HG03175 (cell line): ENCODE data around the gene PSMD3.

ENCODE experiments used
- ATAC-seq: cut with Tn5 transposase; IDR thresholded peaks from one replicate; pipeline ENCODE4 v1.9.1; 2021; ENCODE audit warnings: mild to moderate bottlenecking, moderate library complexity; ENCODE audit not compliant: unreplicated experiment

The PSMD3 gene

DNA sequence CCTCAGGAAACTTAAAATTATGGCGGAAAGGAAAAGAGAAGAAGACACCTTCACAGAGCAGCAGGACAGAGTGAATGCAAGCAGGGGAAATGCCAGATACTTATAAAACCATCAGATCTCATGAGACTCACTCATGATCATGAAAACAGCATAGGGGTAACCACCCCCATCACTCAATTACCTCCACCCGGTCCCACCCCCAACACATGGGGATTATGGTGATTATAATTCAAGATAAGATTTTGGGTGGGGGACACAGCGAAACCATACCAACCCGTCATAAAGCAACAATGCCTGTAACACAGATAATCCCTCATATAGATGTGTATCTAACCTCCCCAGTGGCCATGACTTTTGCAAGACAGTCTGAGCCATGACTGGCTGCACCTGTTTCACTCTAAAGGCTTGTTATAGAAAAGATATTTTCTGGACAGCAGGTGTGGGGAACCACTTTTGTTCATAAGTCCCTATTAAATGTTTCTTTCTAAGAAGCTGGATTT lies 24.8 kb upstream of the PSMD3 start:
- ATAC-seq, result no peak

DNA sequence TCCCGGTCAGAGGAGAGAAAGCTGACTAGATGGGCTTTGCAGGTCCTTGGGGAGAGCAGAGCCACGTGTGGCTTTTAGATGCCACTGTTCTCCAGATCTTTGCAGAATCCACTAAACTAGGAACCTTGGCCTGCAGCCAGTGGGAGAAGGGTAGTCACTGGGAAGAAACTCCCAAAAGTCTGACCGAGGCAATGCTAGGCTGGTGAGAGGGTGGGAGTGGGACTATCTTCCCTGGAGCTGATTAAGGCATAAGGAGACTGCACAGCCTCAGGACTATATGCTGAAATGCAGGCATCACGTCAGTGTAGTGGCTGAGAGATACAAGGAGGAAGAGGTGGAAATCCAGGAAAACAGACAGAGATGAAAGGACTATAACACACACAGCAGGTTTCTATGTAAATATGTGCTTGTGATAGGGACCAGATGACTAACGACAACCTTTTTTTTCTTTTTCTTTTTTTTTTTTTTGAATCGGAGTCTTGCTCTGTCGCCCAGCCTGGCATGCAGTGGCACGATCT lies 20.0 kb upstream of the PSMD3 start:
- ATAC-seq, result no peak

GRCh38 chr17:39962642-39963220 lies 17.9 kb upstream of the PSMD3 start, which contains the start of gene GSDMA:
GSDMA (plus strand) TSS chr17:39963004; CDS start chr17:39965688, 2,684 bp downstream.
- ATAC-seq, result no peak

DNA sequence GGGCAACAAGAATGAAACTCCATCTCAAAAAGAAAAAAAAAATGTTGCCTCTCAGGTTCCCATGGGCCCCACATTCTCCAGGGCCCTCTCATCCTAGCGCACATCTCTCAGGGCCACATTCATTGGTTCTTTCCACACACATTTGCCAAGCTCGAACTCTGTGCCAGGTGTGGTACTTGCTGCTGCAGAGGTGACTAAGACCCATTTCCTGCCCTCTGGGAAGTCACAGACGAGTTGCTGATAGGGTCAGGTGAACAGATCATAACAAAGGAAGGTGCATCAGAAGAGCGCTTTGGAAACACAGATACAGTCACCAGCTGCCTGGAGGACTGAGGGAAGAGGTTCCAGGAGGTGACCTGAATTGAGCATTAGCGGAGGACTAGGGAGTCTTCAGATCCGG lies 16.8 kb upstream of the PSMD3 start:
- no peak for ATAC-seq

DNA sequence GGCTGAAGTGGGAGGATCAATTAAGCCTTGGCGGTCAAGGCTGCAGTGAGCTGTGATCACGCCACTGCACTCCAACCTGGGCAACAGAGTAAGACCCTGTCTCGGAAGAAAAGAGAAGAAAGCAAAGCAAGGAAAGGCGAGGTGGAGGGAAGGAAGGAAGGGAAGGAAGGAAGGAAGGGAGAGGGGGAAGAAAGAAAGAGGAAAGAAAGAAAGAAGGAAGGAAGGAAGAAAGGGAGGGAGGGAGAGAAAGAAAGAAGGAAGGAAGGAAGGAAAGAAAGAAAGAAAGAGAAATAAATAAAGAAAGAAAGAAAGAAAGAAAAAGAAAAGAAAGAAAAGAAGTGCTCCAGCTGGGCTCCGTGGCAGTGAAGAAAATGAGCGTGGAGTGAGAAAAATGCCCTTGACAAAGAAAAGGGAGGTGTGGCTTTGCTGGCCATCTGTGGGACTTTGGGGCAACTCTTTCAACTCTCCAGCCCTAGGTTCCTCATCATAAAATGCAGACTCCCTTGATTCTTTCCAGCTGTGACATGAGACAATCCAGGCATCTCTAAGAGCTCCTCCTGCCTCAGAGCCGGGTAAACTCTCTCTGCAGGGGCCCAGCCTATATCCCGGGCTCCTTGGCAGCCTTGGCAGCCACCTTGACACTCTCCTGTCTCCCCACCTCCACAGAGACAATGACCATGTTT lies 15.4 kb upstream of the PSMD3 start:
- no peak for ATAC-seq

- no peak for ATAC-seq
These were observed 13.8 kb upstream of the PSMD3 start for GRCh38 chr17:39966771-39967170.

GRCh38 chr17:39968761-39969160 lies 11.8 kb upstream of the PSMD3 start:
- ATAC-seq, result no peak

DNA sequence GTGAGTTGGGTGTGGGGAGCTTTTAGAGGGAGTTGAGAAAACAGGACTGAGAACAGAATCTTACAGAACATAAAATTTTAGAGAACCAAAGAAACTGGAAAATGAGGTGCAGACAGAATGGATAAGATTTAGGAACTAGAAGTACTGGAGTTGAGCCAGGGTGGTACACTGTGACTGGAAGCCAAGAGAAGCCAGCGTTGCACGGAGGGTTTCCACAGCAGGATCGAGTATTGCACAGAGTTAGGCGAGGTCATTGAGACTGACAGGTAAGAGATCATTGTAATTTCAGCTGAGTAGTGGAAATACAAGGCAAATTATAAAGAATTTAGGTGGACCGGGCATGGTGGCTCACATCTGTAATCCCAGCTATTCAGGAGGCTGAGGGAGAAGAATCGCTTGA lies 11.2 kb upstream of the PSMD3 start:
- ATAC-seq, result no peak

DNA sequence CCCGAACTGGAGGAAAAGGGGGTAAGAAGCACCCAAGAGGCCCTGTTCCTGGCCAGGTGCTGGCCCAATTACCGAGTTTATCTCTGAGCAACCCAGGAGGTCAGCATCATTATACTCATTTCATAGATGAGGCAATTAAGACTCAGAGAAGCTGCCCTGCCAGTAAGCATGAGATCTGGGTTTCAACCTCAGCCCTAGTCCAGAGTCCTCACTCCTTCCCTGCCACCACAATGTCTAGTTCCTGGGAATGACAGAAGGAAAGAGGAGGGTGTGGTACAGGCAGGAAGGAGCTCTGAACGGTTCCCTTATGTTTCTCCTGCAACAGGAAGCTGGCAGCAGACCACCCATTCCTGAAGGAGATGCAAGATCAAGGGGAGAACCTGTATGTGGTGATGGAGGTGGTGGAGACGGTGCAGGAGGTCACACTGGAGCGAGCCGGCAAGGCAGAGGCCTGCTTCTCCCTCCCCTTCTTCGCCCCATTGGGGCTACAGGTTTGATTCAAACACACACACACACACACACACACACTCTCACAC lies 10.4 kb upstream of the PSMD3 start:
- no peak for ATAC-seq

DNA sequence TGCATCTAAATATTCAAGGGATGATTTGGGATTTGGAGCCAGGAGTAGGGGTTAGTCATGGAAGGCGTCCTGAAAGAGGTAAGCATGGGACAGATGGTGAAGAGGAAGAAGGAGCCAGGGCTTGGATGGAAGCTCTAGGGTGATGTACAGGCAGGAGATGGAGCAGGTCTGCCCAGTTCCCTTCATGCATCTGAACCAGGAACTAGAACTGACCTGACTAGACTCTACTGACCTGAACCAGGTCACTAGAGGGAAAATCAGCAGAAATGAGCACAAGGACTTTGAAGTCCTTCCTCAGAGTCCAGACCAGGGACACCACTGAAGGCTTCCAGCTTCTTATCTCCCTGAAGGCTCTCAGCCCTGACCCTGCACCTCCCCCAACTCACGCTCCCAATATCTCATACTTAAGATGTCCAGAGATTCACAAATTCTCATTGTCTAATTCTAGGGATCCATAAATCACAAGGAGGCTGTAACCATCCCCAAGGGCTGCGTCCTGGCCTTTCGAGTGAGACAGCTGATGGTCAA lies 9.5 kb upstream of the PSMD3 start:
- ATAC-seq, result no peak

DNA sequence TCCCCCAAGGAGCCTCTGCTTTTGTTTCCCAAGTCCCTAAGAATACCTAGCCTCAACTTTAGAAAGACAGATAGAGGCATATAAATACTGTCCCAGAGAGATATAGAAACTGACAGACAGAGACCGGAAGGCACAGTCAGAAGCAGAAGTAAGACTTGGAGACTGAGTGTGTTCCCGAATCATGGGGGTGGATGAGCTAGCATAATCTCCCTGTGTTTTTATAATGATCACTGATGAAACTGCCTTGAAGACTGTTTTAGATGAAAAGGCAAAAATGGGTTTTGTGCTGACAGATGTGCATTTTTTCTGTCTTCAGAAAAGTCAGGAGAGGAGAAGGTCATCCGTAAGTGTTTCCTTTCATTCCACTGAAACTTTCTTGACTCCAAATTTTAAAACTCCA lies 8.3 kb upstream of the PSMD3 start:
- no peak for ATAC-seq

DNA sequence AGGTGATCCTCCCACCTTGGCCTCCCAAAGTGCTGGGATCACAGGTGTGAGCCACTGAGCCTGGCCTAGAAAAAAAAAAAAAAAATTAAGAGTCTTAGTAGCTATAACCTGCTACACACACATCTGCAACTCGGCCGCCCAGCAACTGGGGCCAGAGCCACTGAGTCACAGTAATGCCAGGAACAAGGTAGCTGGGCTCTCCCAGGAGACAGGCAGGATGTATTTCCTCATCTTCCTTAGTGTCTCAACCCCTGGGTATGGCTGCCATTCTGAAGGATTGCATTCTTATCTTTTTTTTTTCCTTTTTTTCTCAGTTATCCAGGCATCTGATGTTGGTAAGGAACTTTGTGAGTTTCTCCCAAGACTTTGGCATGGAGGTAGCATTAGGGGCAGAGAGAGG lies 7.1 kb upstream of the PSMD3 start:
- no peak for ATAC-seq

DNA sequence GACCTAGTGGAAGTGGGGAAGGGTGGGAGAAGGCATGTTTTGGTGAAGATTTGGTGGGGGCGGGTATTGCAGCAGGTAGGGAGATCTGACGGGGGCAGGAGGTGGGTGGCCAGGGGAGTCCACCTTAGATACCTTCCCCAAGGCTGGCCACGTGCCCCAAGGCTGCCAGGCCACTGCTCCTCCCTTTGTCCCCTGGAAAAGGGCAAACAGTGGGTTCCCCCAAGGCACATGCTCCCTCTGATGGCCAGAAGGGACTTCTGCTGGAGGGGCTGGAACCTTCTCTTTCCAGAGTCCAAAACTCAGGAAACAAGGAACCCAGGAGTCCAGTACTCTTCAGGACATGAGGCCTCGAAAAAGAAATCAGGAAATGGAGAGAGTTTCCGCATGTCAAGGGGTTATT lies 6.2 kb upstream of the PSMD3 start:
- ATAC-seq, result no peak

GRCh38 chr17:39975801-39976200 lies 4.8 kb upstream of the PSMD3 start:
- ATAC-seq, result no peak

DNA sequence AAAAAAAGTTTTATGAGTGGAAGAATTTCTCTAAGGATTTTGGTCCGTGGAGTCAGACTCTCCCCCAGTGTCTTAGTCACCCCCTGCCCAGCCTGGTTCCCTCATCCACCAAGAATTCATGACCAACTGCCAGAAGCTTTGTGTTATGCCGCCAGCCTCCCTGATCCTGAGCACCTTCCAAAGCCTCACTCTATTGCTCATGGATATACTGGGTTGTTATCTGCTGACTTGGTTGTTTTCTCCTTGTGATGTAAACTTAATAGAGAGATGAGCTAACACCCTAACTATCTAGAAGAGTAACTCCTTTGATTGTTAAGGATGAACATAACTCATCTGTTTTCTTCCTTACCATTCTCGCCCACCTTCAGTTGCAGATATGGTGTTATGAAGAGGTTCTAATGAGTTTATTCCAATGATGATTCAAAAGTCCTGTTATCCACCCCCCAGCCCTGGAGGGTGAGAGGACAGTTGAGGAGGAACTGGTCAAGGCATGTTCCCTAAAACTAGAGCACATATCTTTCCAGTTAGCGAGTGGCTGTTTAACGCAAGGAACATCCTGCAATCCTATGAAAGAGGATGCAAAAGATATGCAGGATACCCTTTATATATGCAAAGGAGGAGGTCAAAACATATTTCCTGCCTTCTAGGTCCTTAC lies 1.5 kb upstream of the PSMD3 start:
- ATAC-seq, result no peak

- peak; percentile 14 for ATAC-seq
These were observed 685 bp upstream of the PSMD3 start for GRCh38 chr17:39979893-39980350.

DNA sequence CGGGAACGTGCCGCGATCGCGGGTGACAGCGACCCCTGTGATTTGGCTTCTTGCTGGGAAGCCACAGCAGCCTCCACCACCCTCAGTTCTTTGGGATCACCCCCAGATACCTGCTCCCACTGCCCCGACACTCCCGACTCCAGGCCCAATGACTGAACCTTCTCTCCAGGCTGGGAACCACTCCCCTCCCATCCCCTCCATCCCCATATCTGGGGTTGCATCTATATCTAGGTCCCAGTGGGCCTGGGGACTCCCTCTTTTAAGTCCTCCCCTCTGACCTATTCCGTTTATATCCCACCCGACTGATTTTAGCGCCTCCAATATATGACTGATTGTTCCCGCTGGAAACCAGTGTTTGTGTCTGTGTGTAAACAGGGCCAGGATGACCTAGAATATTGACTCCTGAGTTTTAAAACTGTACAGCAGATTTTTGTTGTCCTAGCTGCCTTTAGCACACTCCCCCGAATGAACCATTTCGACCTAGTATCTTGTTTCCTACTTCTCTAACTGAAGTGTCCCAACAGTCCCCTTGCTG lies 667 bp downstream of the PSMD3 start:
- no peak for ATAC-seq

- ATAC-seq, result no peak
These were observed 1.3 kb downstream of the PSMD3 start for GRCh38 chr17:39981766-39982375.

GRCh38 chr17:39988206-39988810 lies 7.7 kb downstream of the PSMD3 start:
- ATAC-seq, result no peak

DNA sequence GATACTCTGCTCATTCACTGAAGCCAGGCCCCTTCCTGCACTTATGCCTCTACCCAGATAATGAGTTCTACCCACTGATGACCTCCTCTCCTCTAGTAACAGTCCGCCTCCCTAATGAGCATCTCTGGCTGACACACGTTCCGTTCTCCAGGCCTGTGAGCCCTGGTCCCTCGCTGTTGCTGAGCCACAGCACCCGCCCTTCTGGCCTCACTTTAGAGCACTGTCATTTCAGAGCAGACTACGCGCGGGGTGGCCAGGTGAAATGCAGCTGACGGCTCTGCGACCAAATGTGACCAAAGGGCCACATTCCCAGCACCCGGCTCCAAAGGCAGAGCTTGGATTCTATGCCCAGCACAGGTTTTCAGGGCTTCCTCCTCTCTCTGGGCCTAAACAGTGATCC lies 13.8 kb downstream of the PSMD3 start:
- ATAC-seq, result no peak
